GM15510 (cell line): Measurements from ENCODE around the gene HDDC3.

ENCODE experiments used
- POLR2A ChIP-seq: IDR thresholded peaks from 3 replicates; pipeline ENCODE4 v1.6.1; 2011; ENCODE audit warnings: borderline replicate concordance; ENCODE audit not compliant: insufficient read length; ENCODE audit errors: extremely low read depth

Gene HDDC3

GRCh38 chr15:90917569-90917968 is 14.8 kb downstream of the HDDC3 start:
- no peak for TF ChIP-seq POLR2A

DNA sequence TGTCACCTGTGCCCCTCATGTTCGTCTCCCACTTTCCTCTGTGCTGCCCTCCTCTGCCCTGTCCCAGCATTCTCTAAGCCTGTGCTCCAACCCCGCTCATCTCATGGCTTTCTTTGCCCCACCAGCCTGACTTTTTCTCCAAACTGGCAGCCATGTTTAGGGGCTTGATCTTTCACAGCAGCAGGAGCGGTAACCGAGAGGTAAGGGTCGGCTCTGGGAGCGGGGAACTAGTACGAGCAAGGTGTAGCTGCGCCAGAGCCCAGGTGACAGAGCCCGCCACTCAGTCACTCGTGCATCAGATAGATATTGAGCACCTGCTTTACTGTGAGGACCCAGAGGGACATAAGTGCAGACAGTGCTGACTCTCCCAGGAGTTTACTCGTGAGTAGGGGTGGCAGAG is 15.9 kb downstream of the HDDC3 start:
- TF ChIP-seq POLR2A: no peak

DNA sequence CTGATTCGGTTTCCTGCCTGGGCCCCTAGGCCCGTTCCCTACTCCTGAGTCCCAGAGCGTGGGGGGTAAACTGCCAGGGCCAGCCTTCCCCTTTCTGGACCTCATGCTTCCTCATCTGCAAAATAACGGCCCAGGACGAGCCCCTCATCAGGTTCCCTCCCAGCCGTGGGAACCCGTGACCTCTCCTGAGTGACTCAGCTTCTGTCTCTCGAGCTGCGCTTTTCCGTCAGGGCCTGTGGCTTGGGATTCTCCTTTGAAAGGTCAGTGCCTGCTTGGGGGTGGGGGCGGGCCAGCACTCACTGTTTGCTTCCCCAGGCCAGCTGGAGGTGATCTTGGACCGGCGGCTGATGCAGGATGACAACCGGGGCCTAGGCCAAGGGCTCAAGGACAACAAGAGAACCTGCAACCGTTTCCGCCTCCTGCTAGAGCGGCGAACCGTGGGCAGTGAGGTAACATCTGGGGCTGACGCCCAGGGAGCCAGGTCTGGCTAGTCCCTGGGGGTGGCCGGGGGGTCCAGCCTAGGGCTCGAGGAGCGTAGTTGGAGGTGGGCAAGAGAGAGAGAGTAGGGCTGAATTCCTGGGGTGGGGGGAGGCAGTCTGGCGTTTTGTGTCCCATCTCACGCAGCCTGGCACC is 16.4 kb downstream of the HDDC3 start:
- TF ChIP-seq POLR2A: no peak

DNA sequence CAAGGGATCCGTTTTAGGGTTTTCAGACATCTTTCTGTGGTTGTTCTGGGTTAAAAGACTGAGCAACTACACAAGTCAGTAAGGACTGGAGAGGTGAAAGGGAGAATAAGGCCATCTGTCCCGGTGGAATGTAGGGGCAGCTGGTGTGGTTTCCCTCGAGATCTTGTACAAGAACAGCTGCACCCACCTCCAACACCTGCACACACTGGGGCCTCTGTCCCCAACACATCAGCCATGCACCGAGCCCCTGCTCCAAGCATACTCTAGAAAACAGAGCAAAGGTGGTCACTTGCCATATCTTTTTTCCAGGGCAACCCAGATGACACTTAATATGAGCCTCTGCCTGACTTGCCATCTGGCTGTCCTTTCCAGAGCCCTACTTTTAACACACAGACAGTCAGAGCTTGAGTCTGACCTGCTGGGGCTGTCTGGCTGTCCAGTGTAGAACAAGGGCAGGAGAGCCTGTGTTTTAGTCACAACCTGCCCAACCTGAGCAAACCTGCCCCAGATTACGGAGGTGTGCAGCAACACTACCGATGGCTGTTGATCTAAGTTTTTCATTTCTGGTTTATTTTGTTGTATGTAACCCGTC is 17.0 kb downstream of the HDDC3 start:
- no peak for TF ChIP-seq POLR2A

GRCh38 chr15:90914305-90915080 is 17.9 kb downstream of the HDDC3 start:
- TF ChIP-seq POLR2A: no peak

DNA sequence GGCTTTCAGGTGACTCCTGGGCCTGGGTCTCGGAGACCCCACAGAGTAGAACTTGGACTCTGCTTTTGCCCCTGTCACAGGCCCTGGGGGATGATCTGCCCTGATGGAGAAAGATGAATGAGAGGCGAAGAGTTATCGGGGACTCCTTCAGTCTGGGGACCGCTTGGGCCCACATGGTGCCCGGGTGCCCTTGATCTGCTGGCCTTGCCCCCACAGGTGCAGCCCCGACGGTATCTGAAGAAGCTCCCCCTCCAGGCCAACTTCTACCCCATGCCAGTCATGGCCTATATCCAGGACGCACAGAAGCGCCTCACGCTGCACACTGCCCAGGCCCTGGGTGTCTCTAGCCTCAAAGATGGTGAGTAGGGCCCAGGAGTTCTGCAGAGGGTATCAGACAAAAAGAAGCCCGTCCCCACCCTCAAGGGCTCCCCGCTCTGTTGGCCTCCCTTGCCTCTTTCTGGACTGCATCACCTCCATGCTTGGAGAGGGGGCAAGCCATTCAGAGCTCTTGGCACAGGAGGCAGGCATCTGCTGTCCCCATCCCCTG is 18.9 kb downstream of the HDDC3 start:
- no peak for TF ChIP-seq POLR2A

GRCh38 chr15:90912770-90913075 is 19.6 kb downstream of the HDDC3 start:
- TF ChIP-seq POLR2A: no peak

DNA sequence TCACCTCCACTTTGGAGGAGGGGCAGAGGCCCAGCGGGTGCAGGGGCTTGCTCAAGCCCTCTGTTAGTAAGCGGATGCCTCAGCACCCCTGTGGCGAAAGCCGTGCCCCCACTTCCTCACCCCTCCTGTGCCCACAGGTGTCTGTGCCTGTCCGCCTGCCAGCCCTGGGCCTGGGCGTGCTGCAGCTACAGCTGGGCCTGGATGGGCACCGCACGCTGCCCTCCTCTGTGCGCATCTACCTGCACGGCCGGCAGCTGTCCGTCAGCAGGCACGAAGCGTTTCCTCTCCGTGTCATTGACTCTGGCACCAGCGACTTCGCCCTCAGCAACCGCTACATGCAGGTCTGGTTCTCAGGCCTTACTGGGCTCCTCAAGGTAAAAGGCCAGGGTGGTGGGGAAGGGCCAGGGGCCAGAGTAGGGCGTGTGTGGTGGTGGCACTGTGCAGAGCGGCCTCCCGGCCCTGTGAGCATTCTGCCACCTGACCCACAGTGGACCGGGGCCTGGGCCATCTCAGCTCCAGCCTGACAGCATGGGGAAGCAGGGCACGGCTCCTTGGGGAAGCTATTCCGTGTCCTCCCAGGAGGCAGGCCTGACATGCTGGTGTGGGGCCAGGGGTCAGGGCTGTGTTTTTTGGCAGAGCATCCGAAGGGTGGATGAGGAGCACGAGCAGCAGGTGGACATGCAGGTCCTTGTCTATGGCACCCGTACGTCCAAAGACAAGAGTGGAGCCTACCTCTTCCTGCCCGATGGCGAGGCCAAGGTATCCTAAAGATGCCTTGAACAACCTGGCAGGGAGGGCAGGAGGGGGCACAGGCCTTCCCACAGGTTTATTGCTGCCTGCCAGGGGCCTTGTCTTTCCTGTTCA is 20.2 kb downstream of the HDDC3 start:
- TF ChIP-seq POLR2A: no peak

DNA sequence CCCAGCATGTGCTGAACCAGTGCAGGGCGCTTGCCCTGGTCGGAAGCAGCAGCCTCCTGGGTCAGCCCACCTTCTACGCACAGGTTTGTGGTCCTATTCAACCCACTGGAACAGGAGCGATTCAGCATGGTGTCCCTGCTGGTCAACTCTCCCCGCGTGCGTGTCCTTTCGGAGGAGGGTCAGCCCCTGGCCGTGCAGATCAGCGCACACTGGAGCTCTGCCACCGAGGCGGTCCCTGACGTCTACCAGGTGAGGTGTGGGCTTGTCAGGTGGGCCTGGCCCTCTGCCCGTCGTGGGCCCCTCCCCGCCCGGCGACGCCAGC is 21.1 kb downstream of the HDDC3 start:
- no peak for TF ChIP-seq POLR2A

DNA sequence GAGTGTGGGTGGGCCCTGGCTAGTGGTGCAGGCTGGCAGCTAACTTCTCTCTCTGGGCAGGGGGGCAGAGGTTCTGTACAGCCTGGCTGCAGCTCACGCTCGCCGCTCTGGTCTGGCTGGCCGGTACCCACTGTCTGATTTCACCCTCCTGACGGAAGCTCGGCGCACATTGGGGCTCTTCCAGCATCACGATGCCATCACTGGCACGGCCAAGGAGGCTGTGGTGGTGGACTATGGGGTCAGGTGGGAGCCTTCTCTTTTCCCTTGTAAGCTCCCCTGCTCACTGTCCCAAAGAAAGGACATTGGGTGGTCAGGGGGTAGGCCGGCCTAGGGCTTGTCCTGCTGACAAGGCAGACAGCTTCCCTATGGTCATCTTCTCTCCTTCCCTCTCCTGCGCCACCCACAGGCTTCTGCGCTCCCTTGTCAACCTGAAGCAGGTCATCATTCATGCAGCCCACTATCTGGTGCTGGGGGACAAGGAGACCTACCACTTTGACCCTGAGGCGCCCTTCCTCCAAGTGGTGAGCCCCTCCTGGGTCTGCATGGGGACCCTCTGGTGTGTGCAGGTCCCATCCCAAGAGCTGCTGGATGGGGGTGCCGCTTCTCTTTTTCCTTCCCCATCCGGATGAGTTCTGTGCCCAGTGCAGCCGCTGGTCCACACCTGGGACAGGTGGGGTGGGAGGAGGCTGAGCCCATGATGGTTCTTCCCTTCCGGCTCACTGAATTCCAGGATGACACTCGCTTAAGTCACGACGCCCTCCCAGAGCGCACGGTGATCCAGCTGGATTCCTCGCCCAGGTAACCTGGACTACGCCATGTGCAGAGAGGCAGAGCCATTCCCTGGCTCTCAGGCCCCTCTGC is 21.7 kb downstream of the HDDC3 start:
- TF ChIP-seq POLR2A: no peak

- TF ChIP-seq POLR2A: no peak
These were observed 22.4 kb downstream of the HDDC3 start for GRCh38 chr15:90909976-90910375.

DNA sequence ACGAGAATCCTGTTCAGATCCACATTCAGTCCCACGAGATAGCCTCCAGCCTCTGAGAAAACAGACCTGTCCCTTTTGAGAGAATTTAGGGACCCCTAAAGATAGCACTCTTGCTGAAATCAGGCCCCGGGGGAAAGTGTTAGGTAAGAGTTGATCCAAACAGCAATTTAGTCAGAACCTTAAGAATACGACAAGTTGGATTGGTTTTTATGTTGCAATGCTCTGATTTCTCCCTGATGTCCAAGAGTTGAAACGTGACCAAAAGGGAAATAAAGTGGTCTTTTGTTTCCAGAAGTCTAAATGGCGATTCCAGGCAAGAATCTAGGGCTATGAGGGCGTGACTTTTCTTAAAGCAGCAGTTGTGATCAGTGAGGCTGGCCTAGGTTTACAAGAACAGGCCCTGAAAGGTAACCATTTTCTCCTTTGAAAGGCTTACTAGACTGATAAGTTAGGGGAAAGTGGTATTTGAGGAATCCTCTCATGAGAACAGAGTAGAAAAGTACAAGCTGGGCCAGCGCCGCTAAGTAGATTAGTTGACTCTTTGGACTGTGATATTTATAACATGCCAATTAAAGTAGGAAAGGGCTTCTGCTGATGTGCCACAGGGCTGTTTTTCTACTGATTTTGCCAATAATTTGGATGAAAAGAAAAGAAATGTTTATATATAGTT is 24.4 kb downstream of the HDDC3 start:
- no peak for TF ChIP-seq POLR2A

DNA sequence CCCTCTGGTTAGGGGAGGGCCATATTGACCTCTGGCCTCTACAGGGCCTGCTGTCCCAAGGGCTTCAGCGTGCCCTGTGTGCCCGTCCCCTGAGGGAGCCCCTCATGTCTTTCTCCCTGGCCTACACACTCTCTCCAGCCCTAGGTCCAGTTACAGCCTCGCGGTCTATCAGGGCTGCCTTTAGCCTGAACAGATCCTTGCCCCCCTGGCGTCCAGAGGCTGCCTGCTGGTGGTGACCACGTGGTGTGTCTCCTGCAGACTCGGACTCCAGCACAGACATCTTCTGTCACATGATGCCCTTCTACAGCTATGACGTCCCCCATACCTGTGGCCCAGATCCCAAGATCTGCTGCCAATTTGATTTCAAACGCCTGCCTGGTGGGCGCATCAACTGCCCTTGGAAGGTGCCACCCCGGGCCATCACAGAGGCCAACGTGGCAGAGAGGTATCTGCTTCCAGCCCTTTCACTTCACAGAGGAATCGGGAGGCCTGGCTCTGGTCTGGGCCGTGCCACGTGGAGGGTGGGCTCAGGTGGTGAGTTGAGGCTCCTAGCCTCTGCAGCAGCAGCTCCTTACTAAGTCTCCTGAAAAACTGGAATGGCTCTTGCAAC is 25.2 kb downstream of the HDDC3 start:
- no peak for TF ChIP-seq POLR2A
